Measurements from ENCODE around the gene JMJD1C.

JMJD1C gene

GRCh38 chr10:63331586-63331985, 134.2 kb downstream of the JMJD1C start:
- Histone ChIP-seq H3K4me1 (ENCODE audit: insufficient read depth, insufficient read length) (no peaks in the 10 kb centered on the region), H3K27me3 (ENCODE audit: insufficient read depth, insufficient read length) (no peaks in the 10 kb centered on the region), H3K9me3 (ENCODE audit: insufficient read depth, low read length) (no peaks in the 10 kb centered on the region), H3K9ac (ENCODE audit: insufficient read length, low read depth) (no peak overlapping the region), H3K36me3 (ENCODE audit: insufficient read depth, insufficient read length, low read length) (no peaks in the 10 kb centered on the region), H3K4me3 (ENCODE audit: insufficient read length, low read depth) (no peak overlapping the region)
- no peak for DNase-seq (ENCODE audit: low read depth, low spot score)
- TF ChIP-seq YY1 (IDR thresholded peaks at IDR 0.05; ENCODE audit: insufficient read depth, insufficient read length) (no peak), SUZ12 (IDR thresholded peaks at IDR 0.05; ENCODE audit: extremely low read depth, insufficient read depth, insufficient read length) (no peak), ZNF274 (IDR thresholded peaks at IDR 0.05; ENCODE audit: low read depth, low read length) (no peak)

- no peaks in the 10 kb centered on the region for H3K4me1 ChIP-seq (ENCODE audit: insufficient read depth, insufficient read length)
- H3K27me3 ChIP-seq (ENCODE audit: insufficient read depth, insufficient read length): no peaks in the 10 kb centered on the region
- no peak overlapping the region for H3K9ac ChIP-seq (ENCODE audit: insufficient read length, low read depth)
- H3K9me3 ChIP-seq (ENCODE audit: insufficient read depth, low read length): no peaks in the 10 kb centered on the region
- TF ChIP-seq SUZ12 (IDR thresholded peaks at IDR 0.05; ENCODE audit: extremely low read depth, insufficient read depth, insufficient read length) (no peak), YY1 (IDR thresholded peaks at IDR 0.05; ENCODE audit: insufficient read depth, insufficient read length) (no peak), ZNF274 (IDR thresholded peaks at IDR 0.05; ENCODE audit: low read depth, low read length) (no peak)
- no peak for DNase-seq (ENCODE audit: low read depth, low spot score)
- H3K36me3 ChIP-seq (ENCODE audit: insufficient read depth, insufficient read length, low read length): no peaks in the 10 kb centered on the region
- no peak overlapping the region for H3K4me3 ChIP-seq (ENCODE audit: insufficient read length, low read depth)
These were observed 141.3 kb downstream of the JMJD1C start for GRCh38 chr10:63324495-63324854.

- DNase-seq (ENCODE audit: low read depth, low spot score): no peak
- Histone ChIP-seq H3K9me3 (ENCODE audit: insufficient read depth, low read length) (no peaks in the 10 kb centered on the region), H3K36me3 (ENCODE audit: insufficient read depth, insufficient read length, low read length) (no peaks in the 10 kb centered on the region), H3K4me1 (ENCODE audit: insufficient read depth, insufficient read length) (no peaks in the 10 kb centered on the region), H3K27me3 (ENCODE audit: insufficient read depth, insufficient read length) (no peaks in the 10 kb centered on the region), H3K9ac (ENCODE audit: insufficient read length, low read depth) (no peak overlapping the region), H3K4me3 (ENCODE audit: insufficient read length, low read depth) (no peak overlapping the region)
- TF ChIP-seq SUZ12 (IDR thresholded peaks at IDR 0.05; ENCODE audit: extremely low read depth, insufficient read depth, insufficient read length) (no peak), ZNF274 (IDR thresholded peaks at IDR 0.05; ENCODE audit: low read depth, low read length) (no peak), YY1 (IDR thresholded peaks at IDR 0.05; ENCODE audit: insufficient read depth, insufficient read length) (no peak)
These were observed 141.9 kb downstream of the JMJD1C start for GRCh38 chr10:63323701-63324494.

- H3K27me3 ChIP-seq (ENCODE audit: insufficient read depth, insufficient read length): no peaks in the 10 kb centered on the region
- no peaks in the 10 kb centered on the region for H3K9me3 ChIP-seq (ENCODE audit: insufficient read depth, low read length)
- peak; percentile 13 for DNase-seq (ENCODE audit: low read depth, low spot score)
- TF ChIP-seq ZNF274 (IDR thresholded peaks at IDR 0.05; ENCODE audit: low read depth, low read length) (no peak), SUZ12 (IDR thresholded peaks at IDR 0.05; ENCODE audit: extremely low read depth, insufficient read depth, insufficient read length) (no peak), YY1 (IDR thresholded peaks at IDR 0.05; ENCODE audit: insufficient read depth, insufficient read length) (no peak)
- no peak overlapping the region for H3K4me3 ChIP-seq (ENCODE audit: insufficient read length, low read depth)
- H3K4me1 ChIP-seq (ENCODE audit: insufficient read depth, insufficient read length): no peaks in the 10 kb centered on the region
- H3K9ac ChIP-seq (ENCODE audit: insufficient read length, low read depth): no peak overlapping the region
- no peaks in the 10 kb centered on the region for H3K36me3 ChIP-seq (ENCODE audit: insufficient read depth, insufficient read length, low read length)
These were observed 145.1 kb downstream of the JMJD1C start for GRCh38 chr10:63320683-63321082.

GRCh38 chr10:63319231-63319630, 146.5 kb downstream of the JMJD1C start:
- no peak for DNase-seq (ENCODE audit: low read depth, low spot score)
- H3K27me3 ChIP-seq (ENCODE audit: insufficient read depth, insufficient read length): no peaks in the 10 kb centered on the region
- no peak overlapping the region for H3K4me3 ChIP-seq (ENCODE audit: insufficient read length, low read depth)
- no peaks in the 10 kb centered on the region for H3K4me1 ChIP-seq (ENCODE audit: insufficient read depth, insufficient read length)
- no peaks in the 10 kb centered on the region for H3K9me3 ChIP-seq (ENCODE audit: insufficient read depth, low read length)
- H3K9ac ChIP-seq (ENCODE audit: insufficient read length, low read depth): no peak overlapping the region
- H3K36me3 ChIP-seq (ENCODE audit: insufficient read depth, insufficient read length, low read length): no peaks in the 10 kb centered on the region
- TF ChIP-seq YY1 (IDR thresholded peaks at IDR 0.05; ENCODE audit: insufficient read depth, insufficient read length) (no peak), SUZ12 (IDR thresholded peaks at IDR 0.05; ENCODE audit: extremely low read depth, insufficient read depth, insufficient read length) (no peak), ZNF274 (IDR thresholded peaks at IDR 0.05; ENCODE audit: low read depth, low read length) (no peak)

- H3K4me1 ChIP-seq (ENCODE audit: insufficient read depth, insufficient read length): no peaks in the 10 kb centered on the region
- DNase-seq (ENCODE audit: low read depth, low spot score): no peak
- no peaks in the 10 kb centered on the region for H3K9me3 ChIP-seq (ENCODE audit: insufficient read depth, low read length)
- H3K9ac ChIP-seq (ENCODE audit: insufficient read length, low read depth): no peak overlapping the region
- TF ChIP-seq YY1 (IDR thresholded peaks at IDR 0.05; ENCODE audit: insufficient read depth, insufficient read length) (no peak), ZNF274 (IDR thresholded peaks at IDR 0.05; ENCODE audit: low read depth, low read length) (no peak), SUZ12 (IDR thresholded peaks at IDR 0.05; ENCODE audit: extremely low read depth, insufficient read depth, insufficient read length) (no peak)
- no peaks in the 10 kb centered on the region for H3K36me3 ChIP-seq (ENCODE audit: insufficient read depth, insufficient read length, low read length)
- H3K27me3 ChIP-seq (ENCODE audit: insufficient read depth, insufficient read length): no peaks in the 10 kb centered on the region
- no peak overlapping the region for H3K4me3 ChIP-seq (ENCODE audit: insufficient read length, low read depth)
These were observed 147.3 kb downstream of the JMJD1C start for GRCh38 chr10:63318491-63318890.

GRCh38 chr10:63314020-63314419, 151.8 kb downstream of the JMJD1C start:
- Histone ChIP-seq H3K36me3 (ENCODE audit: insufficient read depth, insufficient read length, low read length) (no peaks in the 10 kb centered on the region), H3K4me1 (ENCODE audit: insufficient read depth, insufficient read length) (no peaks in the 10 kb centered on the region), H3K4me3 (ENCODE audit: insufficient read length, low read depth) (no peak overlapping the region), H3K9ac (ENCODE audit: insufficient read length, low read depth) (no peak overlapping the region), H3K9me3 (ENCODE audit: insufficient read depth, low read length) (no peaks in the 10 kb centered on the region), H3K27me3 (ENCODE audit: insufficient read depth, insufficient read length) (no peaks in the 10 kb centered on the region)
- DNase-seq (ENCODE audit: low read depth, low spot score): no peak
- no peak for TF ChIP-seq SUZ12 (IDR thresholded peaks at IDR 0.05; ENCODE audit: extremely low read depth, insufficient read depth, insufficient read length)
- no peak for TF ChIP-seq ZNF274 (IDR thresholded peaks at IDR 0.05; ENCODE audit: low read depth, low read length)
- no peak for TF ChIP-seq YY1 (IDR thresholded peaks at IDR 0.05; ENCODE audit: insufficient read depth, insufficient read length)

All from NT2/D1 (cell line).